HG03175 (cell line): ENCODE results near the gene NFIC.
"Not testable (repeated sequence)": the region's sequence is repeated elsewhere in the genome, so short reads cannot be mapped to it uniquely, and the experiment has no call there.

Experiments used
- ATAC-seq: cut with Tn5 transposase; IDR thresholded peaks from one replicate; pipeline ENCODE4 v1.9.1; 2021; ENCODE audit warnings: mild to moderate bottlenecking, moderate library complexity; ENCODE audit not compliant: unreplicated experiment

The NFIC gene

DNA sequence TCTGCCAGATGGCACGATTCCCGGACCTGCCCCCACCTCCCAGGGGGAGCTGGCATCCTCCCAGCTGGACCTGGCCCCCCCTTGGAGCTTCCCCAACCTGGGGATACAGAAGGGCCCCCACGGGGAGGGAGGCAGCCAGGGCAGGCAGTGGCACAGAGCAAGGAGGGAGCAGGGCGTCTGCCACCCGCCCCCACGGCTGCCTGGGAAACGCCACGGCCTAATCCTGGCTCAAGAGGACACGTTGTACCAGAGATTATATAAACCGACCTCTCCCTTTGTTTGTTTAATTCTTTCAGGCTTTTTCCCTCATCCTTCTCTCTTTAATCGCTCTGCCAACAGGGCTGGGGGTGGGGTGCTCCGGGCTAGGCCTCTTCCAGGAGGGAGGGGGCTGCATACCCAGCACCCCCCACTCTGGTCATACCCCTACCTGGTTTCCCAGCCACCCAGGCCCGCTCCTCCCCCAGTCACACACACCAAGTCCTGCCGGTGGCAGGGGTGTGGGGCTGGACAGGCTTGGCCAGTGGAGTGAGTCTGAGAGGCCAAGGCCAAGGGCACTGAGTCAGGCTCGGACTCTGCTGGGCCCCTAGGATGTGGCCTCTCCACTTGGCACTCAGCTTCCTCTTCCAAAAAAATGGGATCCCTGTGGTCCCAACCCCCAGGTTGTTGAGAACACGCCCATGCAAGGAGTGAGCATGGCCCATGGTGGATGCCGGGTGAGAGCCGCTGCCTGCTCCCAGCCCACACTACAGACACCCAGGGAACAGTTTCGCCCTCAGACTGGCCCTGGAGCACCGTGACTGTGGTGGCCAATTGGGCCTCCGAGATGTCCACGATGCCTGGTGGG lies 29.5 kb upstream of the NFIC start:
- no peak for ATAC-seq

GRCh38 chr19:3338541-3339181 lies 27.7 kb upstream of the NFIC start:
- no peak for ATAC-seq

DNA sequence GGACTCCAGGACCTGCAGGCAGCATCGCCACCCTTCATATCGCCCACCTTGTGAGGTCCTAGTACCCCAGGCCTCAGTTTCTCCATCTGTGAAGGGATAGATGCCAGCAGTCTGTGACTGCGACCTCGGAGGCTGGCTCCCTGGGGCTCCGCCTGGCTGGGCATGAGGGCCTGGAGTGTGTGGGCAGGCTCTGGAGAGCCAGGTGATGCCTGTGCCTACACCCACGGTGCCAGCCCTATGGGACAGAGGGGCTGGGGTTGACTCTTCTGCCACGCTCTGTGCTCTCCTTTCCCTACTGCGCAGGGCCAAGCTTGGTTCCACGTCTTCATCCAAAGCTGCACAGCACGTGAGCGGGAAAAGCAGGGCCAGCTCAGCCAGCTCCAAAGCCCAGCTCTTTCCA lies 26.0 kb upstream of the NFIC start:
- no peak for ATAC-seq

DNA sequence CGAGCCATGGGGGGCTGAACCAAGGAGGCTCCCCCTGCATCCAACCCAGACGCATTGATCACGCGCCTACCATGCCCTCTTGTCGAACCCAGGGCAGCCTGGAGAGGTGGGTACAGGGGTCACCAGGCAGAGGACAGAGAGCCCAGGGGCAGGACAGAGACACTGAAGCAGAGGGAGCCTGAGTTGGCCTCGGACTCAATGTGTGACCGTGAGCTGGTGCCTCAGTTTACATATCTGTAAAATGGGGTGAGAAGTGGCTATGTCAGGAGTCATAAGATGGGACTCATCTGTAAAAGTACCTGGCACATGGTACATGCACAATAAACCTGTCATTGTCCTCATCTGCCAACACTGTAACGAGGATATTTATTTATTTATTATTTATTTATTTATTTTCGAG lies 24.1 kb upstream of the NFIC start:
- no peak for ATAC-seq

DNA sequence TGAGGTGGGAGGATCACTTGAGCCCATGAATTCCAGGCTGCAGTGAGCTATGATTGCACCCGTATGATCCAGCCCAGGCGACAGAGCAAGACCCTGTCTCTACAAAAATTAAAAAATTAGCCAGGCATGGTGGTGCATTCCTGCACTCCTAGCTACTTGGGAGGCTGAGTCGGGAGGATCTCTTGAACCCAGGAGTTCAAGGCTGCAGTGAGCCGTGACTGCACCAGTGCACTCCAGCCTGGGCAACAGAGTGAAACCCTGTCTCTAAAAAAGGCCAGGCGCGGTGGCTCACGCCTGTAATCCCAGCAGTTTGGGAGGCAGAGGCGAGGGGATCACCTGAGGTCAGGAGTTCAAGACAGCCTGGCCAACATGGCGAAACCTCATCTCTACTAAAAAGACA lies 23.4 kb upstream of the NFIC start:
- ATAC-seq: not testable (repeated sequence)

DNA sequence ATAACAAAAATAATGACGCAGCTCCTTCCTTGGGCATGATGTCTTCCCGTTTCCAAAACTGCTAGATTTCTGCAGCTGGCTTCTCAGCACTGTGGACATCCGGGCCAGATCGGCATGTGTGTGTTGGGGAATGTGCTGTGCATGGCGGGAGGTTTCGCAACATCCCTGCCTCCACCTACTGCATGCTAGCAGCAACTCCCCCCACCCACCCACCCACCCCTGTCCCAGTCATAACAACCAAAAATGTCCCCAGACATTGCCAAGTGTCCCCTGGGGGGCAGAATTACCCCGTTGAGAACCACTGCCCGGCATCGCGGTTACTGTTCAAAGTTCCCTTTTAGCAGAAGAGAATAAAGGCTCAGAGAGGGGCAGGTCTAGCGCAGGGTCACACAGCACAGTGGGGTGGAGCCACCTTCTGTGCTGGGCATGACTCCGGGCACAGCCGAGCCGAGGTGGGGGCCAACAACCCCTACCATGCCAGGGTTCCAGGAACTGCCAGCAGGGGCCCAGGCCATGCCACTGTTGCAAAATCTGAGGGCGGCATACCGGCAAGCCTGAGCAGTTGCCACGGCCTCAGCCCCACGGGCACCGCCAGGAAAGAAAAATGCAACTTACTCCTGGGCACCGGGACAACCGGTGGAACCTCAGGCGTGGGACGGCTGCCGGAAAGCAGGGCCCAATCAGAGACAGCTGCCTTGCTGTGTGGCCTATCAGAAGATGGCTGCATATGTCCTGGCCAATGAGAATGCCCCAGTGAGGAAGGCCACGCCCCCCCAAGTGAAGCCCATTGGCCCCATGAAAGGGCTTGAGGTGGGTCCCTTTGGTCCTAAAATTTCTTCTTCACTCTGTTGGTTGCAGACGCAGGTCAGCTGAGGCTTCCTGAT lies 22.5 kb upstream of the NFIC start:
- no peak for ATAC-seq

DNA sequence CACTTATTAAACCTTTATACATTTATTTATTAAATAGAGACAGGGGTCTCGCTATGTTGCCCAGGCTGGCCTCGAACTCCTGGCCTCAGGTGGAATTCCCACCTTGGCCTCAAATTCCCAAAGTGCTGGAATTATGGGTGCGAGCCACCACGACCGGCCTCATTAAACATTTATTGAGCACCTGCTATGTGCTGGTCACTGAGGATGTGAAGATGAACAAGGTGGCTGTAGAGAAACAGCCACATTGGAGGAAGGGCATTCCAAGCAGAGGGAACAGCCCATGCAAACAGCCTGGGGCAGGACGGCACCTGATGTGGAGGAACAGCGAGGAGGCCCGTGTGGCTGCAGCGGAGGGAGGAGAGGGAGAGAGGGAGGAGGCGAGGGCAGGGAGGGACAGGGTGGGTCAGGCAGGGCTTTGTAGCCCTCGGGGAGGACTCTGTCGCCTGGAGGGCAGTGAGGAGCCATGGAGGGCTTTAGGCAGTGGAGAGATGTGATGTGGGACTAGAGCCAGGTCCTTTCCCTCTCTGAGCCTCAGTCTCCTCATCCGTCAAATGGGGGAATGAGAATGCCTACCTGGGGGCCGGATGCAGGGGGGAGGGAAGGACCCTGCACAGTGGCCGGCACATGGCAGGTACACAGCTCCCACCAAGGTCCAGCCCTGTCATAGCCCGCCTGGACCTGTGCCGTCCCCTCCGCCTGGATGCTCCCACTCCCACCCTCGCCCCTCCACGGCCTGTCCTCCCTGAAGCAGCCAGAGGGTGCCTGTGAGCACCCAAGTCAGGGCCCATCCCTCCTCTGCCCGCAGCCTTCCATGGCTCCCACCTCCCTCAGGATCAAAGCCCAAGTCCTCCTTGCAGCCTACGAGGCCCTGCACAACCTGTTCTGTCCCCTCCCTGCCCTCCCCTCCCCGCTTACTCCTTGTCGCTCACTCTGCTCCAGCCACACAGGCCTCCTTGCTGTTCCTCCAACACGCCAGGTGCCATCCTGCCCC lies 21.5 kb upstream of the NFIC start:
- no peak for ATAC-seq

GRCh38 chr19:3345850-3346460 lies 20.4 kb upstream of the NFIC start:
- no peak for ATAC-seq

DNA sequence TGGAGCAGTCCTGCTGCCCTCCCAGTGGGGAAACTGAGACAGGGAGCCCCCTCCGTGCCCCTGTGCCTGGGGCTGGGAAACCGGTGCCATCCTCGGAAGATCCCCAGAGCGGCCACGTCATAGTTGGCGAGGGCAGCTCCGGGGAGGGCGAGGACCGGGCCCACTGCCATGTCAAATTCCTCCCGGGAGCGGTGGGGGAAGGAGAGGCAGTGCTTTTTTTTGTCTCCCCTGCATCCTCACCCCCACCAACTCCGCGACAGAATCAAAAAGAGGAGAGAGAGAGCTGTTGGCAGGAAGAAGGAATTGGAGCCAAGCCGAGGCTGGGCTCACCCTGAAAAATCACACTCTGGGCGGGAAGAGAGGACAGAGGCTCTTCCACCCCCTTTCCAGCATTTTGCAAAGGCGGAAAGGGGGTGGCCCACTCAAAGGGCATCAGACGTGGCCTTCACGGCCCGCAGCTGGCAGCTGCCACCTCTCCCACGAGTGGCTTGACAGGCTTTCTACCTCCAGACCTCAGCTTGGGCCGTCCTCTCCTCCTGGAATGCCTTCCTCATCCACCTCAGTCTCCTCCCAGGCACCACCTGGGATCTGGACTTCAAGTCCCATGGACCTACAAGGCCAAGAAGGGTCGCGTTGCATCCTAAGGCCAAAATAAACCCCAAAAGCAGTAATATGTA lies 19.6 kb upstream of the NFIC start:
- ATAC-seq: no peak

- ATAC-seq: no peak
Observed at GRCh38 chr19:3348042-3348441, 18.3 kb upstream of the NFIC start.

GRCh38 chr19:3348469-3348868 lies 17.9 kb upstream of the NFIC start:
- not testable (repeated sequence) for ATAC-seq

DNA sequence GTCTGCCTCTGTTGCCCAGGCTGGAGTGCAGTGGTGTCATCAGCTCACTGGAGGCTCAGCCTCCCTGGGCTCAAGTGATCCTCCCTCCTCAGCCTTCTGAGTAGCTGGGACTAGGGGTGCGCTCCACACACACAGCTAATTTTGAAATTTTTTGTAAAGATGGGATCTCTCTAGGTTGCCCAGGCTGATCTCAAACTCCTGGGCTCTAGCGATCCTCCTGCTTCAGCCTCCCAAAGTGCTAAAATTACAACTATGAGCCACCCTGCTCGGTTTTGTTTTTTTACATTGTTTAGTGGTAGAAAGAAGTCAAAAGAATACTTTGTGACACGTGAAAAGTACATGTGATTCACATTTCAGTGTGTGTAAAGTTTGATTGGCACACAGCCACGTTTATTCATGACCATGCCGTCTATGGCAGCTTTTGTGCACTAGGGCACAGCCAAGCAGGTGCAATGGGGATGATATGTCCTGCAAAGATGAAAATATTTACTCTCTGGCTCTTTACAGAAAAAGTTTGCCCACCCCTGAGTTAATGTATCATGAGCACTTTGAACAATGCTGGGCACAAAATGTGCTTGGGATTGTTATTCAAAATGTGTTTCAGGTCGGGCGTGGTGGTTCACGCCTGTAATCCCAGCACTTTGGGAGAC lies 16.2 kb upstream of the NFIC start:
- ATAC-seq: no peak

GRCh38 chr19:3351702-3352447 lies 14.5 kb upstream of the NFIC start:
- ATAC-seq: no peak

- no peak for ATAC-seq
Observed at GRCh38 chr19:3353493-3353892, 12.9 kb upstream of the NFIC start.

DNA sequence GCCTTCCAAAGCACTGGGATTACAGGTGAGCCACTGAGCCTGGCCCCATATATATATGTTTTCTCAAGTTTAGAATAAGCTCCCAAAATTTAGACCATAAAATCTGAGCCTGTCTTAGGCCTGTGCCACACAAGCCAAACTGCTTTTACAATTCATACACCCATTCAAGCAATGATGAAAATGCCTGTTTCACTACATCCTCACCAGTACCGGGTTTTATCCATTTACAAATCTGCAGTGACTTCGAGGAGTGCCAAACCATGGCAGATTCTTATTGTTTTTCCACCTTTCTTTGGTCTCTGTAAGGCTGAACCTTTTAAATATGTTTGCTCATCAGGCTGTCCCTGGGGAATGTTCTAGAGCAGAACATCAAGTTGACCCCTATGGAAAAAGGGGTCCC lies 9.6 kb upstream of the NFIC start:
- ATAC-seq: no peak

DNA sequence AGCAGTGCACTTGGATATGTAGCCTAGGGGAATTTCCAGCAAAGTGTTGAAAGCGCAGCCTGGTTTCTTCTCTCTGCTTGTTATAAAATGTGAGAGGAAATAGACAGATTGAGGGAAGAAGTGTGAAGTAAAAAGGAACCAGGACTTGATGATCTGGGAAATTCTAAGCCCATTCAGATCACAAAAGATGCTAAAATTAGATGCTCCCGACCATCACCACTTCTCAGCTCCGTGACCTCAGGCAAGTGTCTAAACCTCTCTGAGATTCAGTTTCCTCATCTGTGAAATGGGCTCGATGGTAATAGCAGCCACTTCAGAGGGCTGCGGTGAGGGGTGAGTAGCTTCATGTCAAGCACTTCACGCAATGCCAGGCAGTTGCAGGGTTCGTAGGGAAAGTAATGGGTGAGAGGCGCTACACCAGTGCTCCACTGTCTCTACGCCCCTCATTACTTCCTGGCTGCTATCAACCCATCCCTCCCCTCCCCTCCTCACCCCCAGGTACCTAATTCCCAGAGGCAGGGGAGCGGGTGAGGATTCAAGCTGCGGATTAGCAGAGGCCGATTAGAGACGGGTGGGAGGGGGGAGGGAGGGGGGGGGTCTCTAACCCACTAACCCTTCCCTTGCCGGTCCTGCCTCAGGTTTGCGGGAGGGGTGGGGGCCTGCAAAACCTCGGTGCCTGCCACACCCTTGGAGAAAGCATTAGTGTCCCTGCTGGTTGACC lies 9.0 kb upstream of the NFIC start:
- no peak for ATAC-seq

- ATAC-seq: no peak
Observed at GRCh38 chr19:3357992-3358688, 8.2 kb upstream of the NFIC start.
